ENCODE data around the gene MND1. TPM values are rescaled to one million over a fixed set of nuclear protein-coding genes. Genes with fewer than 3 reads are reported as not detected.

Gene MND1
- total RNA-seq, 2 experiments from 2014 or later = 59.4 to 101 TPM

DNA sequence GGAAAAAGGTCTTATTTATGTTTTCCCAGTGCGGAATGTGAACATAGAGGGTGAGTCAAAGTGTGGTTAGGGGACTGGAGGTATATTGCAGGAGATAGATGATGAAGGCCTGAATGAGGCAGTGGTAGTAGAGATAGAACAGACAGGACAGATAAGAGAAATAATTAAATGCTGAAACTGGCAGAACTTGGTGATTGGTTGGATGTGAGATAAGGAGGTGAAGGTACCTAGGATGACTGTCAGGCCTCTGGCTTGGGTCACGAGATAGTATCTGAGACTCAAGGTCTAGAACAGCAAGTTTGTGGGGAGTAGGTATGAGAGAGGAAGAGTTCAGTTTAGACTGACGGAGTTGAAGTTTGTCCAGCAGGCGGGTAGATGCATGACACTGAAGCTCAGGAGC is 3.5 kb downstream of the MND1 start:
- Histone ChIP-seq H3K36me3 (ENCODE audit: insufficient read depth, low read length) (peaks cover 42% of the 10 kb centered on the region), H3K79me2 (ENCODE audit: insufficient read depth, low read depth, low read length) (peaks cover 76% of the 10 kb centered on the region), H3K4me1 (ENCODE audit: insufficient read depth, low read length, poor library complexity, severe bottlenecking) (peaks cover 64% of the 10 kb centered on the region), H3K9me2 (ENCODE audit: insufficient read depth, low read length) (no peaks in the 10 kb centered on the region), H4K20me1 (ENCODE audit: insufficient read depth, low read length) (no peaks in the 10 kb centered on the region), H3K4me3 (ENCODE audit: low read depth, low read length, poor library complexity, severe bottlenecking) (peak overlapping the region; percentile 87), H3K4me2 (ENCODE audit: low read length) (peak overlapping the region; percentile 92), H3K27ac (ENCODE audit: low read depth, low read length, poor library complexity, severe bottlenecking) (peak overlapping the region; percentile 100), H3K9me3 (ENCODE audit: low read length) (no peaks in the 10 kb centered on the region), H2AFZ (ENCODE audit: low read length) (no peak overlapping the region)
- BruUV-seq (replicated peaks) = no TSS peak
- TF ChIP-seq EZH2phosphoT487 (IDR thresholded peaks at IDR 0.05; ENCODE audit: borderline replicate concordance, low read depth, low read length) = no peak
- TF ChIP-seq, protein P1, sequence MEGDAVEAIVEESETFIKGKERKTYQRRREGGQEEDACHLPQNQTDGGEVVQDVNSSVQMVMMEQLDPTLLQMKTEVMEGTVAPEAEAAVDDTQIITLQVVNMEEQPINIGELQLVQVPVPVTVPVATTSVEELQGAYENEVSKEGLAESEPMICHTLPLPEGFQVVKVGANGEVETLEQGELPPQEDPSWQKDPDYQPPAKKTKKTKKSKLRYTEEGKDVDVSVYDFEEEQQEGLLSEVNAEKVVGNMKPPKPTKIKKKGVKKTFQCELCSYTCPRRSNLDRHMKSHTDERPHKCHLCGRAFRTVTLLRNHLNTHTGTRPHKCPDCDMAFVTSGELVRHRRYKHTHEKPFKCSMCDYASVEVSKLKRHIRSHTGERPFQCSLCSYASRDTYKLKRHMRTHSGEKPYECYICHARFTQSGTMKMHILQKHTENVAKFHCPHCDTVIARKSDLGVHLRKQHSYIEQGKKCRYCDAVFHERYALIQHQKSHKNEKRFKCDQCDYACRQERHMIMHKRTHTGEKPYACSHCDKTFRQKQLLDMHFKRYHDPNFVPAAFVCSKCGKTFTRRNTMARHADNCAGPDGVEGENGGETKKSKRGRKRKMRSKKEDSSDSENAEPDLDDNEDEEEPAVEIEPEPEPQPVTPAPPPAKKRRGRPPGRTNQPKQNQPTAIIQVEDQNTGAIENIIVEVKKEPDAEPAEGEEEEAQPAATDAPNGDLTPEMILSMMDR (conservative IDR thresholded peaks at IDR 0.05; ENCODE audit: low read length) = peak; percentile 45; the same call in 1 of the 2 replicates
- intact Hi-C loops (cut with micrococcal nuclease; ENCODE audit: unreplicated experiment) = no loop called here
- POLR2A ChIA-PET = interaction anchor here (0.9 to 6.3 kb wide), 12 partner anchors 9 to 704 kb away, joined by 3 to 168 read pairs (median 6); no protein-coding TSS in a partner anchor
- CTCF ChIA-PET (ENCODE audit: unreplicated experiment) = interaction anchor here (0.6 to 0.8 kb wide), 2 partner anchors 80 to 173 kb away, joined by 3 read pairs; no protein-coding TSS in a partner anchor
- DNase-seq (ENCODE audit: low spot score) = peak; percentile 73

DNA sequence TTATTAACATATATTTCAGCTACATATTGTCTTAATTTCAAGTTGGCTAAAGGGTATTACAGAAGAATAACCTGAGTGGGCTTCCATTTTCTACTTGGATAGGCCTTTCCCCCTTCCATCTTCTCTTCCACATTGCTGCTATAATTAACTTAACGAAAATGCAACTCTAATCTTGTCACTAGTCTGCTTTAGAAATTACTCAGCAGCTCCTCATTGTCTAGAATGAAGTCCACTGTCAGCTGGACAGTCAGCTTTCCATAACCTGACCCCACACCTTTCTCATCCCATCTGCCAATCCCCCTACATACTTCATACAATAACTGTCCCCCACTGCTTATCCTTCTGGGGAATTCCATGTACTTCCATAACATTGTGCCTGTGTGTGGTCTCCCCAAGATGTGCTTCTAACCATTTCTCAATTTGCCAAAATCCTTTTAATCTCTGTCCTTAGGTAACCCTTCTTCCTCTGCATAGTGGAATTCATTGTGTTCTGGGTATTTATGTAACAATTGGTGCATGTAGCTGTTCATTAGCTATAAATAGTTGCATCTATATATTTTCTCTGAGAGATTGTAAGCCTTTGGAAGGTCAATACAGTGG is 4.8 kb downstream of the MND1 start:
- TF ChIP-seq, protein P1 (conservative IDR thresholded peaks at IDR 0.05; ENCODE audit: low read length) = no peak
- no peak for TF ChIP-seq EZH2phosphoT487 (IDR thresholded peaks at IDR 0.05; ENCODE audit: borderline replicate concordance, low read depth, low read length)
- intact Hi-C loops (cut with micrococcal nuclease; ENCODE audit: unreplicated experiment) = no loop called here

DNA sequence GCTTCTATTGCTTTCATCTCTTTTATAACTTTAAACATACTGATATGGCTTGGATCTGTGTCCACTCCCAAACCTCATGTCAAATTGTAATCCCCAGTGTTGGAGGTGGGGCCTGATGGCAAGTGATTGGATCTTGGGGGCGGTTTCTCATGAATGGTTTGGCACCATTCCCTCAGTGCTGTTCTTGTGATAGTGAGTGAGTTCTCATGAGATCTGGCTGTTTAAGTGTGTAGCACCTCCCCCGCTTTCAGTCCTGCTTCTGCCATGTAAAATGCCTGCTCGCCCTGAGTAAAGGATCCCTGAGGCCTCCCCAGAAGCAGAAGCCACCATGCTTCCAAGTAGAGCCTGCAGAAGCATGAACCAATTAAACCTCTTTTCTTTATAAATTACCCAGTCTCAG is 17.7 kb downstream of the MND1 start:
- Histone ChIP-seq H3K79me2 (ENCODE audit: insufficient read depth, low read depth, low read length) (peaks cover 4% of the 10 kb centered on the region; the same call in 1 of the 2 replicates), H3K9me2 (ENCODE audit: insufficient read depth, low read length) (no peaks in the 10 kb centered on the region), H3K4me1 (ENCODE audit: insufficient read depth, low read length, poor library complexity, severe bottlenecking) (peaks cover 3% of the 10 kb centered on the region), H4K20me1 (ENCODE audit: insufficient read depth, low read length) (no peaks in the 10 kb centered on the region), H3K27ac (ENCODE audit: low read depth, low read length, poor library complexity, severe bottlenecking) (no peak overlapping the region), H3K9me3 (ENCODE audit: low read length) (no peaks in the 10 kb centered on the region), H3K4me3 (ENCODE audit: low read depth, low read length, poor library complexity, severe bottlenecking) (no peak overlapping the region), H3K4me2 (ENCODE audit: low read length) (no peak overlapping the region), H2AFZ (ENCODE audit: low read length) (no peak overlapping the region), H3K36me3 (ENCODE audit: insufficient read depth, low read length) (peaks cover 95% of the 10 kb centered on the region)
- intact Hi-C loops (cut with micrococcal nuclease; ENCODE audit: unreplicated experiment) = no loop called here
- BruUV-seq (replicated peaks) = no TSS peak
- no peak for DNase-seq (ENCODE audit: low spot score)
- TF ChIP-seq, protein P1 (conservative IDR thresholded peaks at IDR 0.05; ENCODE audit: low read length) = no peak
- no peak for TF ChIP-seq EZH2phosphoT487 (IDR thresholded peaks at IDR 0.05; ENCODE audit: borderline replicate concordance, low read depth, low read length)
- CTCF ChIA-PET (ENCODE audit: unreplicated experiment) = no interaction called here
- POLR2A ChIA-PET = interaction anchor here (0.7 to 1.6 kb wide), 9 partner anchors 8 to 34 kb away, joined by 3 to 8 read pairs (median 4); no protein-coding TSS in a partner anchor

More for the DNA sequence above, 4.8 kb downstream of the MND1 start:
- no peak for DNase-seq (ENCODE audit: low spot score)
- Histone ChIP-seq H3K79me2 (ENCODE audit: insufficient read depth, low read depth, low read length) (peaks cover 86% of the 10 kb centered on the region), H4K20me1 (ENCODE audit: insufficient read depth, low read length) (no peaks in the 10 kb centered on the region), H3K36me3 (ENCODE audit: insufficient read depth, low read length) (peaks cover 53% of the 10 kb centered on the region), H3K27ac (ENCODE audit: low read depth, low read length, poor library complexity, severe bottlenecking) (peak overlapping the region; percentile 100), H3K4me3 (ENCODE audit: low read depth, low read length, poor library complexity, severe bottlenecking) (peak overlapping the region; percentile 44), H3K9me3 (ENCODE audit: low read length) (no peaks in the 10 kb centered on the region), H3K9me2 (ENCODE audit: insufficient read depth, low read length) (no peaks in the 10 kb centered on the region), H3K4me1 (ENCODE audit: insufficient read depth, low read length, poor library complexity, severe bottlenecking) (peaks cover 56% of the 10 kb centered on the region), H2AFZ (ENCODE audit: low read length) (no peak overlapping the region), H3K4me2 (ENCODE audit: low read length) (peak overlapping the region; percentile 54)
- BruUV-seq (replicated peaks) = no TSS peak
- POLR2A ChIA-PET = interaction anchor here (0.5 to 6.3 kb wide), 23 partner anchors 9 to 685 kb away, joined by 3 to 168 read pairs (median 4); no protein-coding TSS in a partner anchor
- CTCF ChIA-PET (ENCODE audit: unreplicated experiment) = no interaction called here

Measured in OCI-LY7 (cell line).